Brain microvascular endothelial cell (primary cell): ENCODE data around the gene LRFN2.

Source experiments
- DNase-seq: peaks from one replicate; pipeline ENCODE4 v3.0.0-alpha.2; 2020
- H3K27ac ChIP-seq: fragments of 250-450 bp; sonication (Bioruptor Pico); 2 replicates; pipeline ENCODE4 v1.5.1; 2020; ENCODE audit warnings: mild to moderate bottlenecking, moderate library complexity
- H3K27me3 ChIP-seq: fragments of 250-450 bp; sonication (Bioruptor Pico); replicated peaks from 2 replicates; pipeline ENCODE4 v1.5.1; 2020; ENCODE audit warnings: mild to moderate bottlenecking
- H3K36me3 ChIP-seq: fragments of 250-450 bp; sonication (Bioruptor Pico); replicated peaks from 2 replicates; pipeline ENCODE4 v1.5.1; 2020; ENCODE audit warnings: mild to moderate bottlenecking
- H3K4me3 ChIP-seq: 2 replicates; pipeline ENCODE4 v1.5.1; 2011; ENCODE audit warnings: low read depth, mild to moderate bottlenecking, control low read depth, low read length, moderate library complexity
- CTCF ChIP-seq: IDR thresholded peaks from 2 replicates; pipeline ENCODE4 v1.5.1; 2011; ENCODE audit warnings: low read depth, mild to moderate bottlenecking, moderate library complexity, low read length, control low read depth, inconsistent platforms; ENCODE audit errors: missing control alignments
- in situ Hi-C: cut with HindIII; loops from 2 replicates; pipeline ENCODE4 v1.10.0; 2017; ENCODE audit warnings: low sequenced_read_pairs, low pct_ligation_motif_present

LRFN2 gene

GRCh38 chr6:40472353-40472752 is 114.8 kb downstream of the LRFN2 start:
- no peak for TF ChIP-seq CTCF
- Histone ChIP-seq H3K27me3 (no peaks in the 10 kb centered on the region), H3K4me3 (no peak overlapping the region), H3K36me3 (no peaks in the 10 kb centered on the region), H3K27ac (no peak overlapping the region)
- in situ Hi-C loops, result no loop called here
- DNase-seq, result no peak

GRCh38 chr6:40471243-40471642 is 115.9 kb downstream of the LRFN2 start:
- Histone ChIP-seq H3K4me3 (no peak overlapping the region), H3K27me3 (no peaks in the 10 kb centered on the region), H3K36me3 (no peaks in the 10 kb centered on the region), H3K27ac (no peak overlapping the region)
- in situ Hi-C loops, result no loop called here
- no peak for TF ChIP-seq CTCF
- DNase-seq, result no peak

- H3K36me3 ChIP-seq, result no peaks in the 10 kb centered on the region
- TF ChIP-seq CTCF, result no peak
- no peaks in the 10 kb centered on the region for H3K27me3 ChIP-seq
- in situ Hi-C loops, result no loop called here
- DNase-seq, result no peak
- H3K27ac ChIP-seq, result no peak overlapping the region
- H3K4me3 ChIP-seq, result no peak overlapping the region
These were observed 117.8 kb downstream of the LRFN2 start for GRCh38 chr6:40469323-40469722.

- H3K27me3 ChIP-seq, result no peaks in the 10 kb centered on the region
- in situ Hi-C loops, result no loop called here
- DNase-seq, result no peak
- H3K4me3 ChIP-seq, result no peak overlapping the region
- H3K36me3 ChIP-seq, result no peaks in the 10 kb centered on the region
- no peak overlapping the region for H3K27ac ChIP-seq
- no peak for TF ChIP-seq CTCF
These were observed 120.1 kb downstream of the LRFN2 start for GRCh38 chr6:40466986-40467539.

GRCh38 chr6:40461643-40462042 is 125.5 kb downstream of the LRFN2 start:
- TF ChIP-seq CTCF, result no peak
- no peak overlapping the region for H3K4me3 ChIP-seq
- in situ Hi-C loops, result no loop called here

GRCh38 chr6:40460380-40460779 is 126.8 kb downstream of the LRFN2 start:
- TF ChIP-seq CTCF, result no peak
- Histone ChIP-seq H3K27ac (no peak overlapping the region), H3K4me3 (no peak overlapping the region), H3K36me3 (no peaks in the 10 kb centered on the region), H3K27me3 (no peaks in the 10 kb centered on the region)
- in situ Hi-C loops, result no loop called here
- no peak for DNase-seq

More at GRCh38 chr6:40461643-40462042, 125.5 kb downstream of the LRFN2 start:
- DNase-seq, result no peak
- H3K36me3 ChIP-seq, result no peaks in the 10 kb centered on the region
- H3K27me3 ChIP-seq, result no peaks in the 10 kb centered on the region
- no peak overlapping the region for H3K27ac ChIP-seq
